HG03108 (cell line): Measurements from ENCODE around the gene TMC4.

Experiments used
- ATAC-seq: cut with Tn5 transposase; IDR thresholded peaks from one replicate; pipeline ENCODE4 v1.9.1; 2021; ENCODE audit warnings: moderate library complexity; ENCODE audit not compliant: unreplicated experiment

TMC4 gene

DNA sequence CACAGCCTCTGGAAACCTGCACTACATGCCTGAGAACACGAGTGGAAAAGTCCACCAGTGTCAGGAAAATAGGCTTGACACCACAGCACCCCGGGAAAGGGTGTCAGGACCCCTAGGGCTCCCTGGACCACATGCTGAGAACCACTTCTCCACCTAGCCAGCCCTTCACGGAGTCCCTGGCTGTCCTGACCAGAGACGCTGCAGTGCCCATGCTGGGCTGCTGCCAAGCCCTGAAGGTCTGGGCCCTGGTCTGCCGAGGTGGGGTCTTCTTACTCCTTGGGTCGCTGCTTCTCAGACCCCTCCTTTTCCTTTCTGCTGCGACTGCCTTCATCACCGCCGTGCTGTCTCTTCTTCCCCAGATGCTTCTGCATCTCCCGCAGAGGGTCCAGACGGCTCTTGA is 16.5 kb downstream of the TMC4 start:
- no peak for ATAC-seq

DNA sequence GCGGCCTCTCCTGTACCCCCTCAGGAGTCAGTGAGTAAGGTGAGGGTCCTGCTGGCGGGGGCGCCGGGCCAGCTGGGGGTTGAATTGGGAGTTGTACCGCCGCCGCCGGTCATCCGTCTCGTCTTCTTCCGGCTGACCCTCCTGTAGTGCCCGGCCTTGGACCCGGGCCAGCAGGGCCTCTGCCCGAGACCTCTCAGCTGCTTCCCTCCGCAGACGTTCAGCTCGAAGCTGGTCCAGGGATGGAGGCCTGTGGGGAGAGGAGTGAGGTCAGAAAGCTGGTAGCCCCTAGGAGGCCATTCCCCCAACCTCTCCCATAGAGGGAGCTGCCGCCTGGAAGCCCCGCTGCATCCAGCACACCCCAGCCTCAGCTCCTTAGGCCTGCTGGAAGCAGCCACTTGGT is 17.3 kb downstream of the TMC4 start:
- ATAC-seq = no peak

DNA sequence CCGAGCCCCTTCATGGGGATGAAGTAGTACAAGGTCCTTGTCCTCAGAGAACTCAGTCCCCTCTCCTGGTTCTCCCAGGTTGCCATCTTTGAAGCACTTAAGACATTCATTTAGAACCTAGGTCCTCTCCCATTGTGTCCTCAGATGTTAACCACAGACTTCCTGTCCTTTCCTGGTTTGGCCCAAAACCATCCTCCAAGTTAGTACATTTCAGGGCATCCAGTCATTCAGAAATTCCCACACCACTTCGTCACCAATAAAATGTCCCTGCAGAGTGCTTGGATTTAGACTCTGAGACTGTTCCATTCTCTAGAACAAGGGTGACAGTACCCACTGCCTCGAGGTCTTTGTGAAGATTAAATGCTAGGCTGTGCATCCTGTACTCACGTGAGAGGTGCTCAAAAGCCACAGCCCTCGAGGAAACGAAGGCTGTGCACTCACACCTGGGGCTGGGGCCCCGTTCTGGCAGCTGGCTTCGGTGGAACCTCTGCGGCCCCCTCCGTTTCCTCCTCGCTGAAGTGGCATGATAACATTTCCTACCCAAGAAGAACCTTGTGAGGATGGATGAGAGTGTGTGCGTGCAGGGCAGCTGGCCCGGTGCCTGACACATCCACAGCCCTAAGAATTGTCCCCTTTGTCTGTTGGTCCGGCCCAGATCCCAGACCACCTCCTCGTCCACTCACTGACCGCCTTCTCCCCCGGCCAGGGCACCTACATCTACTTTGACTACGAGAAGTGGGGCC is 18.2 kb downstream of the TMC4 start:
- no peak for ATAC-seq

DNA sequence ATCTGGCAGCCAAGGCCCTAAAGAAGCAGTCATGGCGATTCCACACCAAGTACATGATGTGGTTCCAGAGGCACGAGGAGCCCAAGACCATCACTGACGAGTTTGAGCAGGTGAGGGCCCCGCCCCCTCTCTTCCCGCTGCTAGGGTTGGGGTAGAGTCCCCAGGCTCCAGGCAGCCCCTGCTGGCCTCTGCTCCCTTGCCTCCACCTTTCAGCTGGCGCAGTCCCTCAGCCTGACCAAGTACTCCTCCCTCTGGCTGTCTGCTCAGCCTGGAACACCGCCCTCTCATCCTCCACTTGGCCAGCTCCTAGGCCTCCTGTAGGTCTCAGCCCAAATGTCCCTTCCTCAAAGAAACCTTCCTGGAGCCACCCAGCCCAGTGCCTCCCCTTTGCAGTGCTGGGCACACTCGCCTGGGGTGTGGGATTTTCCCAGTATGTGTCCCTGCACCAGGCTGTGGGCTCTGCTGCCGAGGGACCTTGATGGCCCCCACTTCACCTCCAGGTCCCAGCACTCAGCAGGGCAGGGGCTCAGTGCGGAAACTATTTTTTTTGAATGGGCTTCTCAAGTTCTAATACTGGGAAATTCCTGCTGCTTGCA is 19.1 kb downstream of the TMC4 start:
- no peak for ATAC-seq

DNA sequence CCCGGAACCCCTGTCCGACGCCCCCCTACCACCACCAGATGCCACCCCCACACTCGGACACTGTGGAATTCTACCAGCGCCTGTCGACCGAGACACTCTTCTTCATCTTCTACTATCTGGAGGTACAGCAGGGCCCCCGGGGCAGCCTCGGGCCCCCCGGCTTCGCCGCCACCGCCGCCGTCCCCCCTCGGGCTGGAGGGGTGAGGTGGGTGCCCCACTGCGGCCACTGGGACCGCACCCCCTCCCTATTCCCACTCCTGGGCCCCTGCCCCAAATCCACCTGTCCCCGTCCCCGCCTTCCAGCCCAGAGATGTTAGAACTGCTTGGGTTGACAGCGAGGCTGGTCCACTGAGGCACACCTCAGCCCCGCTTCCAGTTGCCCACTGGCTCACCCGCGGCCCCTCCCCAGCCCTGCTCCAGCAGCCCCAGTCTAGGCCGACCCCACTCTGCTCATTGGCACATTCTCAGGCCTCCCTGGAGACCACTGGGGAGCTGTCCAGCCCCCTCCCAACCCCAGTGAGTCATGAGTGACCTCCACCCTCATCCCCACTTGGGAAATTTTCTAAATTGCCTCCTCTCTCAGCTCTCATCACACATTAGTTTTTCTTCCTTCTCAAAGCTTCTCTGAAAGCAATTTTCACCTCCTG is 20.0 kb downstream of the TMC4 start:
- ATAC-seq = no peak

DNA sequence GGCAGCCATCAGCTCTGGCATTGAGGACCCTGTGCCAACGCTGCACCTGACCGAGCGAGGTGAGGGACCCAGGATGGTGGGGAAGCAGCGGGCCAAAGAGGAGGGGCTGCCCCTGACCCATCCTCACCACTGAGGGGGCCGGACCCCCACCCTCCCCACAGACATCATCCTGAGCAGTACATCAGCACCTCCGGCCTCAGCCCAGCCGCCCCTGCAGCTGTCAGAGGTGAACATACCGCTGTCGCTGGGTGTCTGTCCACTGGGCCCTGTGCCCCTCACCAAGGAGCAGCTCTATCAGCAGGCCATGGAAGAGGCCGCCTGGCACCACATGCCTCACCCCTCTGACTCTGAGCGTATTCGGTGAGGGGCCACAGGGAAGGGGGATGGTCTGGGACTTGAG is 20.7 kb downstream of the TMC4 start:
- no peak for ATAC-seq

DNA sequence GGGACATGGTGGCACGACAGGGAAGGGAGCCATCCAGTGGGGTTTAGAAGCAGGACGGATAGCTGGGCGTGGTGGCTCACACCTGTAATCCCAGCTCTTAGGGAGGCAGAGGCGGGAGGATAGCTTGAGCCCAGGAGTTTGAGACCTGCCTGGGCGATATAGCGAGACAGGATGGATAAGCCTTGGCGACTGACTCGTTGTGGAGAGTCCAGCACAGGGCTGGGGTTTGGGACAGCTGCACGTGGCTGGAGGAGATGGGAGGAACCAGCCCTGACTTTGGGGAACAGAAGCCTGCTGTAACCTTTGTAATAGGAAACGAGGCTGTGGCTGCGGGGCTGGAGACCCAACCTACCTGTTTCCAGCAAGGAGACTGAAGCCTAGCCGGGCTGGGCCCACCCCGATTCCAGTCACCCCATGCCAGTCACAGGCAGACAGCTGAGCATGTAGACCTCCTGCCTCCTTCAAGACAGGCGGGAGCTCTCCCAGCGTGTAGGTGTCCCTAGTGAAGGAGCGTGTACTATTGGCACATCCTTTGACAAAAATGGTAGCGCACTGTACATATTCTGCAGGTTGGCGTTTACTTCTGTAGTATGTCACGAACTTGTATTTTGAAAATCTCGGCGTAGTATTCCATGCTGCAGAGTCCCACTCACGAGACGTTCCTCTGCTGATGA is 21.5 kb downstream of the TMC4 start:
- no peak for ATAC-seq

DNA sequence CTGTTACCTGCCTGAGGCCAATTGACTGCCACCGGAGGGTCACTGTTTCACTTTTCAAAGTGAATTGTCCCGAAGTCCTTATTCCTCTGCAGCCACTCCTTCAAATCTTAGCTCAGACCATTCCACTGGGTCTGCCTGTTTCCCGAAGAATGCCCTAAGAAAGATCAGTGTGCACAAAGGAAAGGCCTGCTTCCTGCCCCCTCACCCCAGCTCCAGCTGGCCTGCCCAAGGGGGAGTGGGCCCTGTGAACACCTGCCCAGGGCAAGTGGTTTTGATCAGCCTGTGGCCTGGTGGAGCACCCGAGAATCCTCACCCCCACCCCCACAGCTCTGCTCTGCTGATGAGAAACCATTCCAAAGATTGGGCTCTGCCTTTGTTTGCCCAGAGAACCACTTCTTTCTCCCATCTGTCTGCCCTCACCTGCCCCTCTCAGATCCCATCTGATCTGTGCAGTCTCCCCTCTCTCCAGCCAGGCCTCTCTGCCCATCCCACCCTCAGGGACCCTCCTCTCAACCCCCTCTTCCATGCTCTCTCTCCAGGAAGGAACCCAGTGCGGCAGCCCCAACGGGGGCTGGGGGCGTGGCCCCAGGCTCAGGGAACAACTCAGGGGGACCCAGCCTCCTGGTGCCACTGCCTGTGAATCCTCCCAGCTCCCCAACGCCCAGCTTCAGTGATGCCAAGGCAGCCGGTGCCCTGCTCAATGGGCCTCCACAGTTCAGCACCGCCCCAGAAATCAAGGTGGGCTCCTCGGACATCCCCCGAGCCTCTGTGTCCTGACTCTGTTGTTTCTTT is 23.7 kb downstream of the TMC4 start:
- ATAC-seq = no peak

DNA sequence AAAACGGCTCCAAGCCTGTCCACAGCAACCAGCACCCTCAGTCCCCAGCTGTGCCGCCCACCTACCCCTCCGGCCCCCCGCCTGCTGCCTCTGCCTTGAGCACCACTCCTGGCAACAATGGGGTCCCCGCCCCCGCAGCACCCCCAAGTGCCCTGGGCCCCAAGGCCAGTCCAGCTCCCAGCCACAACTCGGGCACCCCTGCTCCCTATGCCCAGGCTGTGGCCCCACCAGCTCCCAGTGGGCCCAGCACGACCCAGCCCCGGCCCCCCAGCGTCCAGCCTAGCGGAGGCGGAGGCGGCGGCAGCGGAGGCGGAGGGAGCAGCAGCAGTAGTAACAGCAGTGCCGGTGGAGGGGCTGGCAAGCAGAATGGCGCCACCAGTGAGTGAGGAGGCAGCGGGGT is 24.8 kb downstream of the TMC4 start:
- no peak for ATAC-seq

DNA sequence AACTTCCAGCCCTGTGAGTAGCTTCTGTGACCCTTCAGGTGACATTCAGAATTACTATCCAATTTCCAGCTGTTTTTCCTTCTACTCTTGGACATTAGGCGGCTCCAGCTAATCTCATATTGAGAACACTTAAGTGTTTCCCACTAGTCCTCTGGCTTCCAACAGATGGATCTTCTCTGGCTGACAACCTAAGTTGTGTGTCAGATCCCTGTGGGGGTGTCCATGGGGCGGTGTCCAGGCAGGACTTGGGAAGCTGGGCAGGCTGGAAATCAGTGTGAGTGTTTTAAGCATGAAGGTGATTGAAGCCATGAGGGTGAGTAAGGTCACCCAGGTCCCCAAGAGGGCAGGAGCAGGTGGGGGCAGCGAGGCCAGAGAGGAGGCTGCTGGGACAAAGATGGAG is 25.3 kb downstream of the TMC4 start:
- no peak for ATAC-seq

DNA sequence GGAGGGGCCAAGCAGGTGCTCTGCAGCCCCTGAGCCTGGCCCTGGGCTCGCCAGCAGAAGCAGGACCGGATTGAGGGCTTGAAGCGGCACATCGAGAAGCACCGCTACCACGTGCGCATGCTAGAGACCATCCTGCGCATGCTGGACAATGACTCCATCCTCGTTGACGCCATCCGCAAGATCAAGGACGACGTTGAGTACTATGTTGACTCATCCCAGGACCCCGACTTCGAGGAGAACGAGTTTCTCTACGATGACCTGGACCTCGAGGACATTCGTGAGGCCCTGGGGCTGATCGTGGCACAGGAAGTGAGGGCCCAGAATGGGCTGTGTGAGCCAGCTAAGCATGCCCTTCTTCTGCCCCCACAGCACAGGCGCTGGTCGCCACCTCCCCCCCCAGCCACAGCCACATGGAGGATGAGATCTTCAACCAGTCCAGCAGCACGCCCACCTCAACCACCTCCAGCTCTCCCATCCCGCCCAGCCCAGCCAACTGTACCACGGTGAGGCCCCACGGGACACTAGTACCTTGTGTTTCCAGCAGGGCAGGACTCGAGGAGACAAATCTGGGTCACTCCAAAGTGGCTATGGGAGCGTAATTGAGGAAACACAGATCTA is 27.3 kb downstream of the TMC4 start:
- ATAC-seq = no peak

DNA sequence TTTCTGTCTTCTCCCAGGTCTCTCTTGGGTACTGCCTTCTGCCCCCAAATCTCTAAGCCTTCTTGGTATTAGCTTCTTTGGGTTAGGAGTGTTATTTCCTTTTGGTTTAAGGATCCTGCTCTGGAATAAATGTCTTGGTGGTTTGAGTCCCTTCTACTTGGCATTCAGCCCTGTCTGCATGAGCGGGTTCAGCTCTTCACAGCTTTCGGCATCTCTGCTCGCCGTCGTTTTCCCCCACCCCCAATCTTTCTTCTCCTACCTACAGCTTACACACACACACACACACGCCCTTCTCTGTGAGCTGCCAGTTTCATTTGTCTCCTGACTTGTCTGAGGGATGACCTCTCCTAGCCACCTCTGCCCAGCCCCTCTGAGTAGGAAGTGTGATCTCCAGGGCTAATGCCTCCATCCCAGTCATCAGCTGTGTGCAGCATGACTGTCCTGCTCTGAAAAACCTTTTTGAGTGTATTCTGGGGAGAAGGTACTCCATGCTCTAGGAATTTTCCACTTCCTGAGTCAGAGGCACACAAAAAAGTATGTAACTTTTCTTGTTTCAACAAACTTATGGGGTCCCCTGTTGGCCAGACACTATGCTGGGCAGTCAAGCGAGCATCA is 30.7 kb downstream of the TMC4 start:
- no peak for ATAC-seq

DNA sequence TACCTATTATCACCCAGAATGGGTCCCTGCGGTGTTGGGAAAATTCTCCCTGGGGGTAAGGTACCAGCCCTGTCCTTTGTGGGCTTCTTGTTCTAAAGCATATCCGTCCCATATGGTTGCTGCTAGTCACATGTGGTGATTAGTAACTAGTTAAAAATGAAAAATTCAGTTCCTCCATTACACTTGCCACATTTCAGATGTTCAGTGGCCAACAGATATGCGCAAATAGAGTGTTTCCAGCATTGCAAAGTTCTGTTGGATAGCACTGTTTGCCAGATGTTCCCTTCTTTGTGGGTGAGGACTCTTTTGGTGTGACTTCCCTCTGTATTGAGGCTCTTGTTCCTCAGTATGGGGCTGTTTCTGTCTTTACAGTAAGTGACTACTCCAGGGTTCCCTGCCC is 31.6 kb downstream of the TMC4 start:
- no peak for ATAC-seq

DNA sequence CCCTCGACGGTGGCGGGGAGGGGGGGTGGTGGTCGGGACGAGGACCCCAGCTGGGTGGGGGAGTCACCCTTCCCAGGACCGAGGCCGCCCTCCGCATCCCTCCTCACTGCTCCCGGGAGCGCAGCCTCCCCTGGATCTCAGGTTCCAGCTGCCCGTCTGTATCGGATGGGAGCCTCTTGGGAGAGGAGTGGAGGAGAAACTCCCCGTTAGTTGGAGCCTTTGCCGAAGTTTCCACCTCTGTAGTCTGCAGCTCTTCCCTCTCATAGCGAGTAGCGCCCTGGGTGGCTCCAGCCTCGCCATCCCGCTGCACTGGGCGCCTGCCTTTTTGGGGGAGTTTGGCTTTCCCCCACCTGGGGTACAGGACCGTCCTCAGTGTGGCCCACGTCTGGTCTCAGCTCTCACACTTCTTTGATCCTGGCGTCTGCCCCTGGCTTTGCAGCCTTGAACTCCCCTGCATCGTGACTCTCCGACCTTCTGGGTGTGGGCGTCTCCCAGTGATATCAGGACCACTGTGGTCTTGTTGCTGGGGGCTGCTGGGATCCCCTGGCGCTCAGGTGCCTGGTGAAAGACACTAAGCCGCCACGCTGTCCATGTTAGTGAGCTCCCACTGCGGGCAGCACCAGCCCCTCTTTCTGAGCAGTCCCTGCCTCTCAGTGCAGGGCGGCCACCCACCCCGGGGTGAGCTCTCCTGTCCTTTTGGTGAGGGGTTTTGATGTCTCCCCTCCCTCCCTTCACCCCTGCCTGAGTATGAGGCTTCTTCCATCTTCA is 34.3 kb downstream of the TMC4 start:
- no peak for ATAC-seq

DNA sequence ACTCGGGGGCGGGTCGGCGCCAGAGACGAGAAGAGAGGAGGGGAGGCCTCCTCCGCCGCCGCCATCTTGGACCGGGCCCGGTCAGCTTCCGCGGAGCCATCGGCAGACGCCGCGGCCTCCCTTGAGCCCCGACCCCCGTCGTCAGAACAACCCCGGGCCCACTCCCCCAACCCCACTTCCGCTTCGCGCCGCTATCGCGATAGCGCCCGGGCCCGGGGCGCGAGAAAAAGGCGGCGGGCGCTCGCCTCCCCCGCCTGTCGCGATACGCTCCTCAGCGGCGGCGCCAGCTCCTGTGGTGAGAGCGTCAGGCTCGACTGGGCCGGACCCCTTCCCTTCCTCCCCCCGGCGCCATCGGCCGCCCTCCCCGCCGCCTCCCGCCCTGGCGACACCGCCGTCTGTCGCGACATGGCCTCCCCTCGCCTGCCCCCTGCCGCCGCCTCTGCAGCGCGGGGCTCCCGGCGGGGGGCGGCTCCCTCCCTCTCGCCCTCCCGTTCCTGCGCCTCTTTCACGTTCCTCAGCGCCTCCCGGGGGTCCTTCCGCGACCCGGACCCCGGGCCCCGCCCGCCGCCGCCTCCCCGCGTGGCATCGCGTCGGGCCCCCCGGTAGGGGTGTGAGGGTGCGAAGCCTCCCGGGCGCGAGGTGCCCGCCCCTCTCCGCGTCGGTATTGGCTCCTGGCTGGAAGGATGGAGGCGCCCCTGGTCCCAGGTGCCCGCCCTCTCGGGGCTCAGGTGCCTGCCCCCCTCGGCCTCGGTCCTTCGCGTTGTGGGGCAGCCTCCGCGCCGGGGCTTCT is 35.1 kb downstream of the TMC4 start, which contains the start of gene CNOT3:
Gene CNOT3, plus strand, starts transcription at position 64 of the 790 bp plus-strand sequence. CDS start 5,217 bp downstream, outside the sequence.
- ATAC-seq = no peak

DNA sequence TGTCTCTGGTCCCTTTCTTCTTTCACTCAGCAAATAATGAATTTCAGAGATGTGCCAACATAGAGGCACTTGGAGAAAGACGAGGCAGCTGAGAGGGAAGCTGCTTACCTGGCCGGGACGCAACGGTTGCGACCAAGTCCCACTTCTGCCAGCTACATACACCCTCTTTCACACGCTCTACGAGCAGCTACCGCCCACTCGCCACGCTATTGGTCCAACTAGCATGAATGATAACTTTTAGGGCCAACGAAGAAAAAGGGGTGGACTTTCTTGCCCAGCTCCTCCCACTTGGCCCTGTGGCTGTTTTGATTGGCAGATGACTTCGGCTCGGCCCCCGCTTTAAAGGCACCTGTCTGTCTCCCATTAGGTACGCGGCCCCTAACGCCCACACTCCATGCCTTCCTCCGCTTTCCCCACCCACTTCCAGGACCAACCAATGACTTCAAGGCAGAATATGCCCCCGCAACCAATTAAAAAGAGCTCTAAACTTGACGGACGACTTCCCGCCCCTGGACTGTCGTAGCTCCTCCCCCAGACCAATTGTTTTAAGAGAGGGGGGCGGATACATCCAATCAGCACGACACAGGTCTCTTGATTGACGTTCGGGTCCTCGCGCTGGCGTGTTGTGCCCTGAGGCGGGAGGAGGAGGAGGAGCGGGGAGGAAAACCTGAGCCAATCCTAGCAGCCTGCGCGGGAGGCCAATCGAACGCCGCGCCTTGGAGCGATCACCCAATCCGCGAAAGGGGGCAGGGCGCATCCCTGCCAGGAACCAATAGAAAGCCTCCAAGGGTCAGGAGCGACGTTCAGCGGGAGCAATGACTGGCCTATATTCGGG is 35.9 kb downstream of the TMC4 start:
- ATAC-seq = peak; percentile 75

DNA sequence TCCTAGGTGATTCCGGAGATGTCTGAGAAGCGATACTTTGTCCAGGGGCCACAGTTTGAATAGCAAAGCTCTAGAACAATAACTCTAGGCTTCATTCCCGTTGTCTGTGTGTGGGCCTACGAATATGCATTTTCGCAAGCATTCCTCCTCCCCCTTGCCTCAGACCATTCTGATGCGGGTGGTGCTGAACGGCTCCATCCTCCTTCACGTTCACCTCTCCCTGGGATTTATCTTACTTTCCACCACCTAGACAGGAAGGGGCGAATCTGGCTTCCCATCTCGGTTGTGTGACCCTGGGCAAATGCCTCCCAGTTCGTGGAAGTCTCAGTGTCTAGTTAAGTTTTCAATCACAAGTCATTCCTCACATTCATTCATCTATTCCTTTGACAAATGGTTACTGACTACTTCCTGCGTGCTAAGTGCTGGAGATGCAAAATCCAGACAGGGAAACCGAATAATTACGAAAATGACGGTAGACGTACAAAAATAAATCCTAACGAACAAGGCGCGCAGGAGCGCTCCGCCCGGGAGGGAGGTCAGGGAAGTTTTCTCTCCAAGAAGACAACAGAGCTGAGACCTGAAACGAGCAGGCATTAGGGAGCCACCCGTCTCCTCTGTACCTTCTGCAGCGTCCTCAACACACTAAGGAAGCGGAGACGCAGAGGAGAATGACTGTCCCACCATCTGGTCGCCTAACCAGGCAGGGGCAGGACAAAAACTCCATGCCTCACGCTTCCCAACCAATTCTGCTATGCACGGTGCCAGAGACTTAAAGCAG is 36.7 kb downstream of the TMC4 start:
- ATAC-seq = no peak
